ENCODE results near the gene MBIP.

Gene MBIP

GRCh38 chr14:36306836-36307235 is 13.6 kb downstream of the MBIP start:
- DNase-seq, result no peak

- no peak for DNase-seq
These were observed 15.5 kb downstream of the MBIP start for GRCh38 chr14:36304895-36305294.

GRCh38 chr14:36303960-36304359 is 16.5 kb downstream of the MBIP start:
- DNase-seq, result no peak

GRCh38 chr14:36302823-36303222 is 17.6 kb downstream of the MBIP start:
- no peak for DNase-seq

GRCh38 chr14:36301159-36301558 is 19.3 kb downstream of the MBIP start:
- no peak for DNase-seq

GRCh38 chr14:36300337-36300736 is 20.1 kb downstream of the MBIP start:
- no peak for DNase-seq

GRCh38 chr14:36295642-36296627 is 24.5 kb downstream of the MBIP start:
- DNase-seq, result no peak

- no peak for DNase-seq
These were observed 25.9 kb downstream of the MBIP start for GRCh38 chr14:36294543-36294942.

GRCh38 chr14:36293824-36294223 is 26.6 kb downstream of the MBIP start:
- DNase-seq, result no peak

GRCh38 chr14:36289954-36290353 is 30.5 kb downstream of the MBIP start:
- DNase-seq, result no peak

GRCh38 chr14:36288496-36288895 is 31.9 kb downstream of the MBIP start:
- DNase-seq, result no peak

GRCh38 chr14:36284971-36285595 is 35.4 kb downstream of the MBIP start:
- DNase-seq, result no peak

GRCh38 chr14:36281309-36281708 is 39.1 kb downstream of the MBIP start:
- no peak for DNase-seq

- no peak for DNase-seq
These were observed 40.9 kb downstream of the MBIP start for GRCh38 chr14:36279306-36280190.

- no peak for DNase-seq
These were observed 44.7 kb downstream of the MBIP start for GRCh38 chr14:36275741-36276140.

- no peak for DNase-seq
These were observed 48.2 kb downstream of the MBIP start for GRCh38 chr14:36271939-36272907.

GRCh38 chr14:36271222-36271621 is 49.2 kb downstream of the MBIP start:
- DNase-seq, result no peak

- no peak for DNase-seq
These were observed 50.2 kb downstream of the MBIP start for GRCh38 chr14:36270191-36270590.

- no peak for DNase-seq
These were observed 52.3 kb downstream of the MBIP start for GRCh38 chr14:36268121-36268520.

GRCh38 chr14:36264595-36264994 is 55.8 kb downstream of the MBIP start:
- DNase-seq, result no peak

- no peak for DNase-seq
These were observed 56.3 kb downstream of the MBIP start for GRCh38 chr14:36264107-36264506.

All from cerebellar nuclear complex (tissue), 1 donor.